ENCODE measurements around the gene PLEKHJ1. TPM values are rescaled to one million over a fixed set of nuclear protein-coding genes. Genes with fewer than 3 reads are reported as not detected.

PLEKHJ1 gene
- total and polyA plus RNA-seq, 5 donors = 39.9 to 65.2 (median 46.3) TPM

DNA sequence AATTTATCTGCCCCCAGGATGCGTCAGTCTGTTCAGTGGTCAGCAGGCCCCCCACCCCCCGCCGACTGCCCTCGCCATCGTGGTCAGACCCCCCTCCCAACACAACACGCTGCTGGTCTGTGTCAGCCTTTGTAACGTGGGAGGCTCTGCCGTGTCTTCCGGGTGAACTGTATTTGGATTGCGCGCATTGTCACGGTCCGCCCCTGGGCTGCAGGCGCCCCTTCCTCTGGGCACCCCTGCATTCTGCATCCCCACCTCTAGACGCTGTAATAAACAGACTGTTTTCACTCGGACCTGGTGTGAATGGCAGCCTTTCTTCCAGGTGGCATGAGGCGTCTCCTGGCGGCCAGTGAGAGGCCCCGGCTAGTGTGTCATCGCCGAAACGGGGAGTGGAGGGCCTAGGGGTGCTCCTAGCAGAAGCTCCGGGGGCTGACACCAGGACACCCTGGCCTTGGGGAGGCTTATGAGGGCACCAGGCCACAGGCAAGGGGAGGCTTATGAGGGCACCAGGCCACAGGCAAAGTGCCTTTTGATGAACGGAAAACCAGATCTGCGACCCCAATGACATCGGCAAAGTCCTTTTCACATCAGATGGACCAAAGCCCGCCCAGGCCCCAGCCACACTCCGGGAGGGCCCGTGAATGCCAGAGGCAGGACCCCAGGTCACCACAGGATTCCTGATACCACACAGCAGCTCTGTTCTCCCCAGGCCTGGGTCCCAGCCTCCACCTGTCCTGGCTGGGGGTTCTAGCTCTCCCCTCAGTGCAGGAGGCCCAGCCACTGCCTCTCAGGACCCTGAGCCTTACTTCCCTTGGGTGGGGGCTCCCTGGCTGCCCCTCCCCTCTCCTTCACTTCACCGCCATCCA, 3.6 kb downstream of the PLEKHJ1 start:
- no peak for DNase-seq
- no peak for ATAC-seq
- Histone ChIP-seq H3K4me3 (ENCODE audit: low read length) (no peak overlapping the region), H3K27ac (ENCODE audit: low read length) (no peak overlapping the region), H3K9me3 (ENCODE audit: control insufficient read depth, low read length) (no peaks in the 10 kb centered on the region), H3K27me3 (ENCODE audit: control insufficient read depth, insufficient read depth) (no peaks in the 10 kb centered on the region), H3K4me1 (ENCODE audit: control insufficient read depth, insufficient read depth, low read length) (peaks cover 4% of the 10 kb centered on the region)
- intact Hi-C loops (cut with DNase I) = loop anchor here in 3 of 4 donors (10.0 kb wide), 2 partner anchors 58 to 82 kb away; no protein-coding TSS in a partner anchor
- WGBS = 83% methylated on average over 30 of the region's 30 CpGs

DNA sequence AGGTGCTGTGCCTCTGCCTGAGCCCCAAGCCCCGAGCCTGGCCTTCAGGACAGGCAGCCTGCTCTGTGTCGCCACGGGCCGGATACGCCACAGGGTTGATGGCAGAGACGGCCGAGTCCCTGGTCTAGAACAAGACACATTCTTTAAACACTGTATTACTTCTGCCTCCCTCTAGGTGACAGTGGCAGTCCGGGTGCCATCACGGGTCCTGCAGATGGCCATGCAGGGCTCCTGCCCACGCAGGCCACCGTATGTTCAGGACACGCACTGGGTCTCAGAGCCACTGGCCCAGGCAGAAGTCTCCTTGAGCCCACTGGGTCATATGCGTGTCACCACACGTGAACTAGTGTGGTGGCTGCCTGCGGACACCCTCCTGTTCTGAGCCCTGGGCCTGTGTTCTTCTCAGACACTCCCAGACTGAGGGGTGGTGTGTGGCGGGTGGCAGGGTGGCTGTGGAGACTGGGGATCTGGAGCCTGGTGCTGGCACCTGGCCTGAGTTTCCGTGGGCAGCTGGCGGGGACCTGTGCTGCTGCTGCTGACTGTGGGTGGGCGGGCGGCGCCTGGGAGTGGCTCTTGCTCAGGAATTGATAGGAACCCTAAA, 4.4 kb downstream of the PLEKHJ1 start:
- DNase-seq (no peak), ATAC-seq (no peak)
- no peaks in the 10 kb centered on the region for H3K9me3 ChIP-seq (ENCODE audit: control insufficient read depth, low read length)
- WGBS = 74% methylated on average over 21 of the region's 21 CpGs
- no peak overlapping the region for H3K27ac ChIP-seq (ENCODE audit: low read length)
- H3K27me3 ChIP-seq (ENCODE audit: control insufficient read depth, insufficient read depth) = no peaks in the 10 kb centered on the region
- H3K4me3 ChIP-seq (ENCODE audit: low read length) = no peak overlapping the region
- intact Hi-C loops (cut with DNase I) = loop anchor here in 3 of 4 donors (10.0 kb wide), 2 partner anchors 57 to 83 kb away; no protein-coding TSS in a partner anchor
- peaks cover 2% of the 10 kb centered on the region for H3K4me1 ChIP-seq (ENCODE audit: control insufficient read depth, insufficient read depth, low read length)

DNA sequence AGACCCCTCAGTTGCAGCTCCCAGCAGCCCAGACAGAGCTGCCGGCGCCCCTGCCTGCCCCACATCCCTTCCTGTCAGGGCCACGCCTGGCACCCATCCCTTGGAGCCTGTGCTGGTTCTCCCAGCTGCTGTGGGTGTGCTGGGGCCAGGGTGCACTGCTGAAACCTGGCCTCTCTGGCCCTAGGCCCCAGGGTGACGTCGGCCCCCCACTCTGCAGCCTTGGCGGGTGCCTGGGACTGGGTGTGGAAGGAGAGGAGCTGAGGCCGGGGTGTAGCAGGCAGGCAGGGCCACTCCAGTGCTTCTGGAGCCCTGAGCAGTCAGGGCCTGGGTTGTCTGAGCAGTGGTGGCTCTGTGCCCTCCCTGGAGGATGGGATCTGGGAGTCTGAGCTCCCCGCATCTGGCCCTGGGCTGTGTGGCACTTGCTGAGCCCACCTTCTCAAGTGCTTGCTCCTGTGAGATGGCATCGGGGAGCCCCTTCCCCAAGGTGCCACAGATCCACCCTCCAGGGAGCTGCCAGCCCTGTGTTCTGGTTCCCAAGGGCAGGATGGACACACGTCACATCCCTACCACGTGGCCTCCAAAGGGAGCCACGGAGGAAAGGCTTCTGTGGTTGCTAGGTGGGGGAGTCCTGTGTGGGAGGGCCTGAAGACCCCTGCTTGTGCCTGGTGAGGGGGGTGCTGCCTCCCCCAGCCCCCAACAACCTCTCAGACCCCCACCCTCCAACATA, 5.2 kb downstream of the PLEKHJ1 start:
- peak in 2 of 3 donors; percentile 48 to 74 for DNase-seq
- peaks cover 2% of the 10 kb centered on the region for H3K4me1 ChIP-seq (ENCODE audit: control insufficient read depth, insufficient read depth, low read length)
- no peaks in the 10 kb centered on the region for H3K27me3 ChIP-seq (ENCODE audit: control insufficient read depth, insufficient read depth)
- WGBS = 67% methylated on average over 12 of the region's 12 CpGs
- peak; percentile 1 for ATAC-seq
- no peaks in the 10 kb centered on the region for H3K9me3 ChIP-seq (ENCODE audit: control insufficient read depth, low read length)
- no peak overlapping the region for H3K4me3 ChIP-seq (ENCODE audit: low read length)
- intact Hi-C loops (cut with DNase I) = loop anchor here in 3 of 4 donors (10.0 kb wide), 2 partner anchors 56 to 84 kb away; no protein-coding TSS in a partner anchor
- H3K27ac ChIP-seq (ENCODE audit: low read length) = no peak overlapping the region

DNA sequence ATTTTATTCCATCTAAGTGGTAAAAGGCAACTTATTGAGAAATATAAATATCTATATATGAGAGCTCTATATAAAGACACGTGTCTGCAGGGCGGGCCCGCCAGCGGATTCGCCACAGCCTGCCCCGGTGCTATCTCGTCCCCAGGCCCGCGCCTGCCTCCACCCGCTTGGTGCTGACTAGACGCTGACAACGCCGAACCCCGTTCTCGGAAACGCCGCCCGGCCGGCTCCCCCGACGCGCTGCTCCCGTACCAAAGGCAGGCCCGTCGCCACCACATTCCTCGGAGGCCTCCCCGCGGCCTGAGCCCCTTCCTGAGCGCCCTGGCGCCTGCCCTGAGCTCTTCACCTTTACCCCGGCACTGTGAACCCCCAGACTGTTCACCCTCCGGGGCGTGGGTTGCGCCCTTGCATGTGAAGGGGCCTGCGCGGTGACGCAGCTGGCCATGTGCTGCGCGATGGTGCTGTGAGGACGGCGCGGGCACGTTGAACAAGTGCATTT, 6.0 kb downstream of the PLEKHJ1 start:
- Histone ChIP-seq H3K4me1 (ENCODE audit: control insufficient read depth, insufficient read depth, low read length) (peaks cover 2% of the 10 kb centered on the region), H3K9me3 (ENCODE audit: control insufficient read depth, low read length) (no peaks in the 10 kb centered on the region), H3K4me3 (ENCODE audit: low read length) (no peak overlapping the region), H3K27ac (ENCODE audit: low read length) (no peak overlapping the region), H3K27me3 (ENCODE audit: control insufficient read depth, insufficient read depth) (no peaks in the 10 kb centered on the region)
- ATAC-seq = no peak
- DNase-seq = no peak
- 88% methylated on average over 43 of the region's 43 CpGs for WGBS
- intact Hi-C loops (cut with DNase I) = loop anchor here in 3 of 4 donors (10.0 kb wide), 2 partner anchors 55 to 85 kb away; no protein-coding TSS in a partner anchor

DNA sequence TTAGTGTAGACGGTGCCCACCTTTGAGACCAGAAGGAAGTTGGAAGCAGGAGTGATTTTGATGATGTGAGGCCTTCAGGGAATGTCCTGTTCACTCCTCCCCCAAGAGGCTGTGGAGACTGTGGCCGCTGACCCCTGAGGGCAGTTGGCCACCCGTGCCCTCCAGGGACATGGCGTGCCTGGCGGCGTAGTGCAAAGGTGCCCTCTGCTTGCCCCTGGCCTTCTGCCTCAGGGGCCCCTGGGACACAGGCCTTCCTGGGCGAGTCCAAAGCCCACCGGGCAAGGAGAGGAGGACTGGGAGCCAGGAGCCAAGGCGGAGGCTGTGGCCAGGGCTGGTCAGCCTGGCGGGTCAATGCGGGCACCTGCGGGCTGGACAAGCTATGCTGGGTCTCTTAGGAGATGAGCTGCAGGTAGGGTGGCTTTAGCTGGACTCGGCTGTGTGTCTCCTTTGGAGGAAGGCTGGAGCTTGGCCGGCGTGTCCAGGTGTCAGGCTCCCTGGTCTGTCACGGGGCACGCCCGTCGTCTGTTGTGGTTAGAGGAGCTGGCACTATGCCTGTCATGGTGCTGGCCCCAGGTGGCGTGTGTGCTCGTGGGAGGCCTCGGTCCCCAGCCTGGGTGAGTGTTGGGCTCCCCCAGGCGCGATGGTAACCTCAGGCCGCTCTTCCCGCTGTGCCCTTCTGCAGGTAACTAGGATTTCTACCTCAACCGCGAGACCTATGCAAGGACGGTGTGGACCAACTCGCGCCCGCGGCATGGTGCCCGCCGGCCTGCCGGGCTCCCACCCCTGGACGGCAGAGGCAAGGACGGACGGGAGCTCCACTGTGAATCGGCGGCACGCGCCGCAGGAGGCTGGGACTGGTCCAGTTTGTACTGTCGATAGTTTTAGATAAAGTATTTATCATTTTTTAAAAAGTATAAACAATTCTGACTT, 6.8 kb downstream of the PLEKHJ1 start:
- ATAC-seq (no peak), DNase-seq (no peak)
- Histone ChIP-seq H3K4me3 (ENCODE audit: low read length) (no peak overlapping the region), H3K27me3 (ENCODE audit: control insufficient read depth, insufficient read depth) (no peaks in the 10 kb centered on the region), H3K27ac (ENCODE audit: low read length) (no peak overlapping the region), H3K9me3 (ENCODE audit: control insufficient read depth, low read length) (no peaks in the 10 kb centered on the region), H3K4me1 (ENCODE audit: control insufficient read depth, insufficient read depth, low read length) (no peaks in the 10 kb centered on the region)
- WGBS = 93% methylated on average over 45 of the region's 45 CpGs
- intact Hi-C loops (cut with DNase I) = loop anchor here in 3 of 4 donors (10.0 kb wide), 3 partner anchors 55 to 85 kb away; partner anchors contain the start of gene AP3D1 (in 1 of the 3)

DNA sequence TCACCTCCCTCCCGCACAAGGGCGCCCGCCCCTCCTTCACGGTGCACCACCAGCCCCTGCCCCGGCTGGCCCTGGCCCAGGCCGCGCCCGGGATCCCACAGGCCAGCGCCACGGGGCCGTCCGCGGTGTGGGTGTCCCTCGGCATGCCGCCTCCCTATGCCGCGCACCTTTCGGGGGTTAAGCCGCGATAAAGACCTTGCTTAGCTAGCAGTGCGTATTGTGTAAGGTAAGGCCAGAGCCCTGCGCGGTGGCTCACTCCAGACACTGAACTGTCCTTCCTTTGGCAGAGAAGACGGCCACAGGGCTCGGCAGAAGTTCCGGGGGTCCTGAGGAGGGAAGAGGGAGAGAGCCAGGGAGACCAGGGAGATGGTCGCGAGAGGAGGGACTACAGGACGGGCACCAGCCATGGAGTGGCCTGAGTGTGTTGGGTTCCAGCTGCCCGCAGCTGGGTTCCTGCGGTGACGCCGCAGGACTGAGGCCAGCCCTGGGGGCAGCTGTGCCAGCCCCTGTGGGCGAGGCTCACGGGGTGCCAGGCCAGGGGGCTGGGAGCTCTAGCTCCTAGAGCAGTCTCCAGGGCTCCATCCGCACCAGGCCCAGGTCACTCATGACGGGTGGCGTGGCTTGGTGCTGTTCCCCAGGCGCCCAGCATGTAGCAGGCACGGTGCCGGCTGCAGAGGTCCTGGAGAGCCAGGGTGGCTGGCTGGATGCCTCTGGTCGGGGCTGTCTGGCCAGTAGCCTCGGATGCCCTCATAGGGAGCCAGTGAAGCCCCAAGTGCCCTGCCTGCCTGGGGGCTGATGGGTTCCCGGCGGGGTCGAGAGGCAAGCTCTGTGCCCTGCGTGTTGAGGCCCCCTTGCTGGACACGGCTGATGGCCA, 7.7 kb downstream of the PLEKHJ1 start:
- ATAC-seq = no peak

DNA sequence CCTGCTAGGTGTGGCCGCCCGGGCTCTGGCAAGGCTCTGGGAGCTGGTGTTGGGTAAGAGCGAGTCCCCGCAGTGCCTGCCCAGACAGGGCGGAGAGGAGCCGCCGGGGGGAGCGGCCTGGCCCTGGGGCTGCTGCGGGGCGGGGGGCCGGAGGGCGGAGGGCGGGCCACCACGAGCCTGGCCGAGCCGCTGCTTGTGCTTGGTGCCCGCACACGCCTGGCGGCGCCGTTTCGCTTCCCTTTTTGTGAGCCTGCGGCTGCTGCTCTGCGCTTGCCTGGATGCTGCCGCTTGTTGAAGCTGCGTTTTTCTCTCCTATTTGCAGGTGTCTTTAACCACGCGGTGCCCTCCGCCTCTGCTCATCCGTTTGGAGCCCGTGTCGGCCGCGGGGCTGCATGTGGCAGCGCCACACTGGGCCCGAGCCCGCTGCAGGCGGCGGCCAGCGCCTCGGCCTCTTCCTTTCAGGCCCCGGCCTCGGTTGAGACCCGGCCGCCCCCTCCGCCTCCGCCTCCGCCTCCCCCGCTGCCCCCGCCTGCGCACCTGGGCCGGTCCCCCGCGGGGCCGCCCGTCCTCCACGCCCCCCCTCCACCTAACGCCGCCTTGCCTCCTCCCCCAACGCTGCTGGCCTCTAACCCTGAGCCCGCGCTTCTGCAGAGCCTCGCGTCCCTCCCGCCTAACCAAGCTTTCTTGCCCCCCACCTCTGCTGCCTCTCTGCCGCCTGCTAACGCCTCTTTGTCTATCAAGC, 8.5 kb downstream of the PLEKHJ1 start:
- 94% methylated on average over 67 of the region's 67 CpGs for WGBS
- DNase-seq = peak in 1 of 3 donors; percentile 84
- Histone ChIP-seq H3K9me3 (ENCODE audit: control insufficient read depth, low read length) (no peaks in the 10 kb centered on the region), H3K27ac (ENCODE audit: low read length) (no peak overlapping the region), H3K4me3 (ENCODE audit: low read length) (no peak overlapping the region), H3K27me3 (ENCODE audit: control insufficient read depth, insufficient read depth) (no peaks in the 10 kb centered on the region), H3K4me1 (ENCODE audit: control insufficient read depth, insufficient read depth, low read length) (no peaks in the 10 kb centered on the region)
- intact Hi-C loops (cut with DNase I) = loop anchor here in 1 of 4 donors (10.0 kb wide), 1 partner anchor 73 kb away; the partner anchor contains the start of gene AP3D1
- no peak for ATAC-seq

More for the DNA sequence above, 7.7 kb downstream of the PLEKHJ1 start:
- Histone ChIP-seq H3K4me1 (ENCODE audit: control insufficient read depth, insufficient read depth, low read length) (no peaks in the 10 kb centered on the region), H3K4me3 (ENCODE audit: low read length) (no peak overlapping the region), H3K27me3 (ENCODE audit: control insufficient read depth, insufficient read depth) (no peaks in the 10 kb centered on the region), H3K27ac (ENCODE audit: low read length) (no peak overlapping the region), H3K9me3 (ENCODE audit: control insufficient read depth, low read length) (no peaks in the 10 kb centered on the region)
- DNase-seq = no peak
- WGBS = 91% methylated on average over 48 of the region's 48 CpGs
- intact Hi-C loops (cut with DNase I) = loop anchor here in 1 of 4 donors (10.0 kb wide), 1 partner anchor 74 kb away; the partner anchor contains the start of gene AP3D1

DNA sequence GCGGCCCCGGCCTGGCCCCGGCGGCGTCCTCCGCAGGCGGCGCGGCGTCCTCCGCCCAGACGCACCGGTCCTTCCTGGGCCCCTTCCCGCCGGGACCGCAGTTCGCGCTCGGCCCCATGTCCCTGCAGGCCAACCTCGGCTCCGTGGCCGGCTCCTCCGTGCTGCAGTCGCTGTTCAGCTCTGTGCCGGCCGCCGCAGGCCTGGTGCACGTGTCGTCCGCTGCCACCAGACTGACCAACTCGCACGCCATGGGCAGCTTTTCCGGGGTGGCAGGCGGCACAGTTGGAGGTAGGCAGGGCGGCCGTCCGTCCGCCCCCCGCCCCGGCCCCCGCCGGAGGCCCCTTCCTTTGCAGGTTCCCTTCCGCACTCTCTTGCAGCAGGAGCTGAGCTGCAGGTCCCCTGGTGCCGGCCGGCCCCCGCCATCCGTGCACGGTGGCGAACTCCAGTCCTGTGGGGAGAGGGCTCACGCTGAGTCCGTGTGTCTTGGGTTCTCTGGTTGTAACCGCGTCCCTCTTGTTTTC, 9.2 kb downstream of the PLEKHJ1 start:
- ATAC-seq = no peak
- Histone ChIP-seq H3K9me3 (ENCODE audit: control insufficient read depth, low read length) (no peaks in the 10 kb centered on the region), H3K27ac (ENCODE audit: low read length) (no peak overlapping the region), H3K27me3 (ENCODE audit: control insufficient read depth, insufficient read depth) (no peaks in the 10 kb centered on the region), H3K4me1 (ENCODE audit: control insufficient read depth, insufficient read depth, low read length) (no peaks in the 10 kb centered on the region), H3K4me3 (ENCODE audit: low read length) (no peak overlapping the region)
- intact Hi-C loops (cut with DNase I) = loop anchor here in 1 of 4 donors (10.0 kb wide), 1 partner anchor 72 kb away; the partner anchor contains the start of gene AP3D1
- DNase-seq = no peak
- 97% methylated on average over 53 of the region's 53 CpGs for WGBS

Measured in right cardiac atrium (tissue), 5 donors.